Skeletal muscle satellite cell (primary cell): Measurements from ENCODE around the gene ABI3BP.

ENCODE experiments used
- H3K27me3 ChIP-seq: 2 replicates; pipeline ENCODE4 v1.7.0; 2013; ENCODE audit warnings: low read length; ENCODE audit not compliant: control insufficient read depth, insufficient read depth
- H3K36me3 ChIP-seq: 2 replicates; pipeline ENCODE4 v1.7.0; 2013; ENCODE audit warnings: mild to moderate bottlenecking, control low read depth, low read length; ENCODE audit not compliant: insufficient read depth
- H3K4me1 ChIP-seq: 2 replicates; pipeline ENCODE4 v1.7.0; 2013; ENCODE audit warnings: low read length; ENCODE audit not compliant: control insufficient read depth, insufficient read depth
- H3K4me2 ChIP-seq: 2 replicates; pipeline ENCODE4 v1.7.0; 2013; ENCODE audit warnings: mild to moderate bottlenecking, low read length
- H3K4me3 ChIP-seq: 2 replicates; pipeline ENCODE4 v1.7.0; 2013; ENCODE audit warnings: low read length
- H3K9ac ChIP-seq: 2 replicates; pipeline ENCODE4 v1.7.0; 2013; ENCODE audit warnings: mild to moderate bottlenecking, low read depth, low read length, moderate library complexity
- H3K9me3 ChIP-seq: replicated peaks from 2 replicates; pipeline ENCODE4 v1.7.0; 2013; ENCODE audit warnings: mild to moderate bottlenecking, control low read depth, low read length

Gene ABI3BP

DNA sequence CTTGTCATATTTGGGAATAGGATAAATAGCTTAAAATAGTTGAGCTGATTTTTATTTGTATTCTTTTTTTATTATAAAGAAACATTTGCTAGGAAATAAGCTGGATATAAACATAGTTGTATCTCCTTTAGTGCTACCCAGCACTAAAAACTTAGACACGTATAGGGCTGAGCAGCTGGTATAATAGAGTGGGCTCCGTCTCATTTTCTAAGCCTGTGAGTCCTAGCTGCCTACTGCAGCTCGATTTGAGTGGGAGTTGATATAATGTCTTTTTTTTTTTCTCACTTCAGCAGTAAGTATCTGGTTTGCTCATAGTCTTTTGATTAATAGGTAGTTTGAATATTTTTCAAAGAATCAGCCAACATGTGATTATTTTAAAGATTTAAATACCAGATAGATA, 249.7 kb downstream of the ABI3BP start:
- Histone ChIP-seq H3K27me3 (no peaks in the 10 kb centered on the region), H3K4me2 (no peak overlapping the region), H3K9ac (no peak overlapping the region), H3K4me1 (no peaks in the 10 kb centered on the region), H3K36me3 (peaks cover 81% of the 10 kb centered on the region), H3K9me3 (no peaks in the 10 kb centered on the region), H3K4me3 (no peak overlapping the region)

DNA sequence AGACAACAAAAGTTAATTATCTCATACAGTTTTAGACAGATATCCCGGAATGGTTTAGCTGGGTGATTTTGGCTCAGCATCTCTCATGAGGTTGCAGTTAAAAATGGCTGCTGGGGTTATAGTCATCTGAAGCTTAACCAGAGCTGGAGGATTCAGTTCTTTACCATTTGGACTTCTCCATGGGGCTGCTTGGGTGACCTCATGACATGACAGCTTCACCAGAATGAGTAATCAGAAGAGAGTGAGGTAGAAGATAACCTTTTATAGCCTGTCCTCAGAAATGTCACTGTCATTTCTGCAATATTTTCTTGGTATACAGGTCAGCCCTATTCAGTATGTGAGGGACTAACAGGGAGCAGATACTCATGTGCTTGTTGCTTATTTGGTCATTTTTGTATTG, 253.0 kb downstream of the ABI3BP start:
- H3K36me3 ChIP-seq = peaks cover 85% of the 10 kb centered on the region
- H3K4me3 ChIP-seq = no peak overlapping the region
- no peaks in the 10 kb centered on the region for H3K4me1 ChIP-seq
- H3K4me2 ChIP-seq = no peak overlapping the region
- H3K9me3 ChIP-seq = no peaks in the 10 kb centered on the region
- no peaks in the 10 kb centered on the region for H3K27me3 ChIP-seq
- no peak overlapping the region for H3K9ac ChIP-seq

- no peak overlapping the region for H3K9ac ChIP-seq
- peaks cover 92% of the 10 kb centered on the region for H3K36me3 ChIP-seq
- no peaks in the 10 kb centered on the region for H3K27me3 ChIP-seq
- H3K4me3 ChIP-seq = no peak overlapping the region
- H3K9me3 ChIP-seq = no peaks in the 10 kb centered on the region
- H3K4me1 ChIP-seq = no peaks in the 10 kb centered on the region
- H3K4me2 ChIP-seq = no peak overlapping the region
These were observed 255.9 kb downstream of the ABI3BP start for GRCh38 chr3:100737334-100737733.

DNA sequence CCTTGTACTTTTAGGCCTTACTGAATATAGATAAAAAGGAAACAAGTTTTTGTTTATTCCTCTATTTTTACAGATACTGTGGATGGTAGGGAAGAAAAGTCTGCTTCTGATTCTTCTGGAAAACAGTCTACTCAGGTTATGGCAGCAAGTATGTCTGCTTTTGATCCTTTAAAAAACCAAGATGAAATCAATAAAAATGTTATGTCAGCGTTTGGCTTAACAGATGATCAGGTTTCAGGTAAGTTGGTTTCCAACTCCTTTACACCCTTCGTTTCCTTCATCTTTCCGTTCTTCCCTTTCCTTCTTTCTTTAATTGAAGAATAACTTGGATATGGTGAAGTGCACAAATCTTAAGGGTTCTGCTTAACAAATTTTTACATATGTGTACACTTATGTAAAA, 260.8 kb downstream of the ABI3BP start:
- no peaks in the 10 kb centered on the region for H3K27me3 ChIP-seq
- no peak overlapping the region for H3K4me2 ChIP-seq
- peaks cover 4% of the 10 kb centered on the region for H3K4me1 ChIP-seq
- no peak overlapping the region for H3K9ac ChIP-seq
- no peaks in the 10 kb centered on the region for H3K9me3 ChIP-seq
- no peak overlapping the region for H3K4me3 ChIP-seq
- peaks cover 88% of the 10 kb centered on the region for H3K36me3 ChIP-seq

GRCh38 chr3:100730524-100730923, 262.7 kb downstream of the ABI3BP start:
- Histone ChIP-seq H3K9me3 (no peaks in the 10 kb centered on the region), H3K27me3 (no peaks in the 10 kb centered on the region), H3K4me2 (no peak overlapping the region), H3K4me1 (peaks cover 4% of the 10 kb centered on the region), H3K36me3 (peaks cover 89% of the 10 kb centered on the region), H3K9ac (no peak overlapping the region), H3K4me3 (no peak overlapping the region)

DNA sequence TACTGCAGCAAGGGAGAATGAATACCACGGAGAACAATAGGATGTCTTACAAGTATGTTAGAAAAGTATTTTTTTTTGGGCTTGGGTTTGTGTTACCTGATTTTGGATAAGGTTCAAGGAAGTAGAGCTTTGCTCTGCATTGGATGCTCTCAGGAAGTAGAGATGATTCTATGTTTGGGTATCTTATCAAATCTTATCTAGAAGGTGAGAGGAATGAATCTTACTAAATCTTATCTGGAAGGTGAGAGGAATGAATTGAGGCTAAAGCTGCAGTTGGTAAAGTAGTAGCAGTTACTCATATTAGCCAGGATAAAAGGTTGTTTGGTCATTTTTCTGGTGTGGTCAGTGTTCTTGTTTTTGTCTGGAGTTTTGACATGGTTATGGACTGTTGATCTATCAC, 266.5 kb downstream of the ABI3BP start:
- Histone ChIP-seq H3K27me3 (no peaks in the 10 kb centered on the region), H3K4me3 (no peak overlapping the region), H3K9me3 (no peaks in the 10 kb centered on the region), H3K4me2 (no peak overlapping the region), H3K9ac (no peak overlapping the region), H3K36me3 (peaks cover 71% of the 10 kb centered on the region), H3K4me1 (peaks cover 4% of the 10 kb centered on the region)

GRCh38 chr3:100725935-100726513, 267.2 kb downstream of the ABI3BP start:
- Histone ChIP-seq H3K9me3 (no peaks in the 10 kb centered on the region), H3K36me3 (peaks cover 72% of the 10 kb centered on the region), H3K27me3 (no peaks in the 10 kb centered on the region), H3K9ac (no peak overlapping the region), H3K4me2 (no peak overlapping the region), H3K4me1 (peaks cover 4% of the 10 kb centered on the region), H3K4me3 (no peak overlapping the region)

GRCh38 chr3:100720426-100720825, 272.8 kb downstream of the ABI3BP start:
- H3K27me3 ChIP-seq = no peaks in the 10 kb centered on the region
- H3K36me3 ChIP-seq = peaks cover 50% of the 10 kb centered on the region
- no peak overlapping the region for H3K4me3 ChIP-seq
- H3K9me3 ChIP-seq = no peaks in the 10 kb centered on the region
- H3K4me1 ChIP-seq = peaks cover 7% of the 10 kb centered on the region
- no peak overlapping the region for H3K9ac ChIP-seq
- H3K4me2 ChIP-seq = no peak overlapping the region

GRCh38 chr3:100719136-100719535, 274.1 kb downstream of the ABI3BP start:
- no peak overlapping the region for H3K9ac ChIP-seq
- peaks cover 63% of the 10 kb centered on the region for H3K36me3 ChIP-seq
- H3K4me1 ChIP-seq = peaks cover 7% of the 10 kb centered on the region
- H3K4me3 ChIP-seq = no peak overlapping the region
- H3K4me2 ChIP-seq = no peak overlapping the region
- H3K9me3 ChIP-seq = no peaks in the 10 kb centered on the region
- no peaks in the 10 kb centered on the region for H3K27me3 ChIP-seq

DNA sequence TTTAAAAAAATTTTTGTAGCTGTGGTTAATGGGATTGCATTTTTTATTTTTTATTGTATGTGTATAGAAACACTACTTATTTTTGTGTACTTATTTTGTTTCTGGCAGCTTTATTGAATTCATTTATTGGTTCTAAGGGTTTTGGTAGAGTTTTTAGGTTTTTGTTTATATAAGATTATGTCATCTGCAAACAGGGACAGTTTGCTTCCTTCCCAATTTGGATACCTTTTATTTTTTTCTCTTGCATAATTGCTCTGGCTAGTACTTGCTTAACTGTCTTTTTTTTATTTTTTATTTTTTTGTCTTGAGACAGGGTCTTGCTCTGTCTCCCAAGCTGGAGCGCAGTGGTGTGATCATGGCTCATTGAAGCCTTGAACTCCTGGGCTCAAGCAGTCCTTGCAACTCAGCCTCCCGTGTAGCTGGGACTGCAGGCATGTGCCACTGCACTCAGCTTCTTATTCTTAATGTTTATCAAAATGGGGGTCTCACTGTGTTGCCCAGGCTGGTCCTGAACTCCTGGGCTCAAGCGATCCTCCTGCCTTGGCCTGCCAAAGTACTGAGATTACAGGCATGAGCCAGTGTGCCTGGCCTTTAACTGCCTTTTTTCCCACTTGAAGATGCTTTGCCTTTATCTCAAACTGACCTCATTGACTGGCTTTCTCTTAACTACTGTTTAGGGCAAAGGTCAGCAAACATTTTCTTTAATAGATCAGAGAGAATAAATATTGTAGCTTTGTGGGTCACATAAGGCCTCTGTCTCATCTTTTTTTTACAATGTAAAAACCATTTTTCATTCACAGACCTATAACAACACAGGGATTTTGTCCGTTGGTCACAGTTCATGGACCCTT, 275.4 kb downstream of the ABI3BP start:
- peaks cover 64% of the 10 kb centered on the region for H3K36me3 ChIP-seq
- H3K9ac ChIP-seq = no peak overlapping the region
- H3K4me1 ChIP-seq = peaks cover 9% of the 10 kb centered on the region
- H3K9me3 ChIP-seq = no peaks in the 10 kb centered on the region
- no peaks in the 10 kb centered on the region for H3K27me3 ChIP-seq
- no peak overlapping the region for H3K4me3 ChIP-seq
- H3K4me2 ChIP-seq = no peak overlapping the region

GRCh38 chr3:100717063-100717462, 276.2 kb downstream of the ABI3BP start:
- Histone ChIP-seq H3K9ac (no peak overlapping the region), H3K9me3 (no peaks in the 10 kb centered on the region), H3K4me3 (no peak overlapping the region), H3K36me3 (peaks cover 56% of the 10 kb centered on the region), H3K27me3 (no peaks in the 10 kb centered on the region), H3K4me1 (peaks cover 16% of the 10 kb centered on the region), H3K4me2 (no peak overlapping the region)

GRCh38 chr3:100715176-100715575, 278.0 kb downstream of the ABI3BP start:
- Histone ChIP-seq H3K9ac (no peak overlapping the region), H3K4me3 (no peak overlapping the region), H3K9me3 (no peaks in the 10 kb centered on the region), H3K36me3 (peaks cover 46% of the 10 kb centered on the region), H3K27me3 (no peaks in the 10 kb centered on the region), H3K4me2 (no peak overlapping the region), H3K4me1 (peaks cover 29% of the 10 kb centered on the region)
